HL-60 (cell line): ENCODE data around the gene FAM227B.
"Not testable (repeated sequence)": the region's sequence is repeated elsewhere in the genome, so short reads cannot be mapped to it uniquely, and the experiment has no call there.

Experiments used
- DNase-seq, 2 experiments: peaks; one replicate each; pipeline ENCODE4 v3.0.0-alpha.2; 2010 to 2020; ENCODE audit warnings: low read depth in 1 of 2, low spot score in 1 of 2
- H3K27ac ChIP-seq: fragments of 250-450 bp; sonication (Bioruptor Pico); replicated peaks from 2 replicates; pipeline ENCODE4 v1.5.1; 2020; ENCODE audit warnings: mild to moderate bottlenecking, moderate library complexity
- H3K27me3 ChIP-seq: fragments of 250-450 bp; sonication (Bioruptor Pico); 2 replicates; pipeline ENCODE4 v1.5.1; 2021; ENCODE audit warnings: mild to moderate bottlenecking, moderate library complexity; ENCODE audit not compliant: insufficient read depth, poor library complexity, severe bottlenecking
- H3K4me3 ChIP-seq: replicated peaks from 2 replicates; pipeline ENCODE4 v1.5.1; 2011; ENCODE audit warnings: mild to moderate bottlenecking, control low read depth, low read length; ENCODE audit not compliant: insufficient read depth
- CTCF ChIP-seq: IDR thresholded peaks from one replicate; pipeline ENCODE4 v1.5.1; 2011; ENCODE audit warnings: low read length, control low read depth, inconsistent platforms; ENCODE audit not compliant: insufficient read depth
- GABPA ChIP-seq: IDR thresholded peaks from 2 replicates; pipeline ENCODE4 v1.6.1; 2012; ENCODE audit warnings: low read depth
- POLR2AphosphoS5 ChIP-seq: IDR thresholded peaks from 2 replicates; pipeline ENCODE4 v1.6.1; 2012; ENCODE audit warnings: low read depth
- SPI1 ChIP-seq: IDR thresholded peaks from 2 replicates; pipeline ENCODE4 v1.6.1; 2012; ENCODE audit warnings: low read depth, mild to moderate bottlenecking, borderline replicate concordance
- TF ChIP-seq, protein P1 (sequence below): IDR thresholded peaks from 2 replicates; pipeline ENCODE4 v1.6.1; 2012; ENCODE audit warnings: low read depth; ENCODE audit not compliant: insufficient replicate concordance

The FAM227B gene

DNA sequence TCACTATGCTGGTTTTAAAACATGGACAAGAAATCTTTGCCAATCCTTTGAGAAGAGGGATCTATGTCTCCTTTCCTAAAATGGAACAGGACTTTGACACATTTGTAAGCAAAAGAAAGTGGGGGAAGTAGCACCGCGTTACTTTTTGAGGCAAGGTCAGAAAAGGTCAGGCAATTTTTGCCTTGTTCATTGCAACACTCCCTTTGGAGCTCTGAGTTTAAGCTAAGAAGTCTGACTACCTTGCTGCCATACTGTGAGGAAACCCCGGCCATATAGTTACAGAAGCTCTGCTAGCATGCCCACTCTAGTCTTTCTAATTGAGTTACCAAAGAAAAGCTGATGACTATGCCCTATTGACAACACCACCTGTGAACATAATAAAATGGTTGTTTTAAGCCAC, 1.4 kb downstream of the FAM227B start:
- DNase-seq = peak in 1 of 2 experiments; percentile 11
- Histone ChIP-seq H3K4me3 (no peak overlapping the region), H3K27ac (no peak overlapping the region), H3K27me3 (no peaks in the 10 kb centered on the region)
- no peak for TF ChIP-seq GABPA
- no peak for TF ChIP-seq POLR2AphosphoS5
- TF ChIP-seq, protein P1, sequence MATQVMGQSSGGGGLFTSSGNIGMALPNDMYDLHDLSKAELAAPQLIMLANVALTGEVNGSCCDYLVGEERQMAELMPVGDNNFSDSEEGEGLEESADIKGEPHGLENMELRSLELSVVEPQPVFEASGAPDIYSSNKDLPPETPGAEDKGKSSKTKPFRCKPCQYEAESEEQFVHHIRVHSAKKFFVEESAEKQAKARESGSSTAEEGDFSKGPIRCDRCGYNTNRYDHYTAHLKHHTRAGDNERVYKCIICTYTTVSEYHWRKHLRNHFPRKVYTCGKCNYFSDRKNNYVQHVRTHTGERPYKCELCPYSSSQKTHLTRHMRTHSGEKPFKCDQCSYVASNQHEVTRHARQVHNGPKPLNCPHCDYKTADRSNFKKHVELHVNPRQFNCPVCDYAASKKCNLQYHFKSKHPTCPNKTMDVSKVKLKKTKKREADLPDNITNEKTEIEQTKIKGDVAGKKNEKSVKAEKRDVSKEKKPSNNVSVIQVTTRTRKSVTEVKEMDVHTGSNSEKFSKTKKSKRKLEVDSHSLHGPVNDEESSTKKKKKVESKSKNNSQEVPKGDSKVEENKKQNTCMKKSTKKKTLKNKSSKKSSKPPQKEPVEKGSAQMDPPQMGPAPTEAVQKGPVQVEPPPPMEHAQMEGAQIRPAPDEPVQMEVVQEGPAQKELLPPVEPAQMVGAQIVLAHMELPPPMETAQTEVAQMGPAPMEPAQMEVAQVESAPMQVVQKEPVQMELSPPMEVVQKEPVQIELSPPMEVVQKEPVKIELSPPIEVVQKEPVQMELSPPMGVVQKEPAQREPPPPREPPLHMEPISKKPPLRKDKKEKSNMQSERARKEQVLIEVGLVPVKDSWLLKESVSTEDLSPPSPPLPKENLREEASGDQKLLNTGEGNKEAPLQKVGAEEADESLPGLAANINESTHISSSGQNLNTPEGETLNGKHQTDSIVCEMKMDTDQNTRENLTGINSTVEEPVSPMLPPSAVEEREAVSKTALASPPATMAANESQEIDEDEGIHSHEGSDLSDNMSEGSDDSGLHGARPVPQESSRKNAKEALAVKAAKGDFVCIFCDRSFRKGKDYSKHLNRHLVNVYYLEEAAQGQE = no peak
- TF ChIP-seq SPI1 = no peak
- TF ChIP-seq CTCF = no peak

DNA sequence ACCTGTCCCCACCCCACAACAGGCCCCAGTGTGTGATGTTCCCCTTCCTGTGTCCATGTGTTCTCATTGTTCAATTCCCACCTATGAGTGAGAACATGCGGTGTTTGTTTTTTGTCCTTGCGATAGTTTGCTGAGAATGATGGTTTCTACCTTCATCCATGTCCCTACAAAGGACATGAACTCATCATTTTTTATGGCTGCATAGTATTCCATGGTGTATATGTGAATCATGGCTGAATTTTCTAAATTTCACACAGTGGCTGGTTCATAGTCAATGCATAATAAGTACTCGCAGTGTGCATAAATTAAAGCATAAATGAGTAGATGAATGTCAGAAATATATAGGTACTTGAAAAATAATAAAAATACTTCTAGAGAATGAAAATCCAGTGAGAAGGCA, 8.4 kb downstream of the FAM227B start:
- not testable (repeated sequence) for H3K27me3 ChIP-seq, H3K27ac ChIP-seq, DNase-seq, H3K4me3 ChIP-seq

- no peak overlapping the region for H3K27ac ChIP-seq
- no peak overlapping the region for H3K4me3 ChIP-seq
- TF ChIP-seq CTCF (no peak), GABPA (no peak), POLR2AphosphoS5 (no peak), SPI1 (no peak)
- TF ChIP-seq, protein P1 = no peak
- DNase-seq = no peak
- H3K27me3 ChIP-seq = no peaks in the 10 kb centered on the region
These were observed 10.3 kb downstream of the FAM227B start for GRCh38 chr15:49610157-49610918.

DNA sequence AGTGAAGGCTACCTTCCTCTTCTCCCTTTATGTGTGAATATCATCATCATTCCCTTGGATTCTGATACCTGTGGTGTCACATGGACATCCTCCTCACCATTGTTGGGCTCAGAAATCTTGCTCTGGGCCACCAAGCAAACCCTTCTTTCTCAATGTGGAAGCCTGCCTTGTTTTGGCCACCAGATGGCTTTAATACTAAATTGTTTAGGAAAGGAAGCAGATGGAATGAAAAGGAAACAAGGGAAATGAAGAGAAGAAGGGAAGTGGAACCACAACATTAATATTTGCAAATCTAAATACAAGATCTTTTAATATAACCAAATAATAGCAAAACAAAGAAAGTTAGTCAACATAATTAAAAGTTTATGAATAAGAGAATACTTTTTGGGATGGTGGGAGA, 14.0 kb downstream of the FAM227B start:
- no peak for DNase-seq
- no peak for TF ChIP-seq POLR2AphosphoS5
- no peak for TF ChIP-seq GABPA
- TF ChIP-seq CTCF = no peak
- TF ChIP-seq, protein P1 = no peak
- no peak for TF ChIP-seq SPI1
- no peak overlapping the region for H3K4me3 ChIP-seq

More for the DNA sequence above, 14.0 kb downstream of the FAM227B start:
- Histone ChIP-seq H3K27me3 (no peaks in the 10 kb centered on the region), H3K27ac (no peak overlapping the region)
